Endothelial cell of umbilical vein (primary cell): ENCODE results near the gene RNF125. TPM values are rescaled to one million over a fixed set of nuclear protein-coding genes. Genes with fewer than 3 reads are reported as not detected.

Source experiments
- polyA plus RNA-seq, 4 experiments: library from polyadenylated mRNA; depleted of rRNA in 3 of 4; stranded (reverse) in 3 of 4; unstranded in 1 of 4; fragments of >200 nt; gene quantifications; 2 replicates each; pipeline versions ENCODE4 v1.2.1 to v1.2.3, GENCODE V29; 2011 to 2012; ENCODE audit warnings: missing spikeins in 1 of 4
- total RNA-seq: library from RNA; stranded (reverse); gene quantifications from 2 replicates; pipeline ENCODE4 v1.2.3, GENCODE V29; 2021

The RNF125 gene
- total and polyA plus RNA-seq, 2 donors (not counting 3 experiments of a cell fraction or from before 2014, with no cell fraction given): 0.73 to 1.3 TPM

Other genes with a start within 250 kb of the RNF125 start
- 30.1 and 34.1 TPM in 2 replicates for gene TRAPPC8, start 75.7 kb upstream of the RNF125 start, total RNA-seq
- 23.1 and 25.0 TPM in 2 replicates for gene TRAPPC8, start 75.7 kb upstream of the RNF125 start, polyA plus RNA-seq
- gene RNF138, start 73.0 kb downstream of the RNF125 start, total RNA-seq: 24.6 and 31.5 TPM in 2 replicates
- 13.8 and 14.7 TPM in 2 replicates for gene RNF138, start 73.0 kb downstream of the RNF125 start, polyA plus RNA-seq
- gene MEP1B, start 171.2 kb downstream of the RNF125 start, total RNA-seq: not detected in 2 replicates
- not detected in 2 replicates for gene MEP1B, start 171.2 kb downstream of the RNF125 start, polyA plus RNA-seq